Stimulated activated CD8-positive, alpha-beta memory T cell treated with anti-CD3 and anti-CD28 coated beads, Interleukin-7, amount 100 ng/mL, for 4 hours (primary cell): ENCODE results near the gene DAPK1.
"Not testable (repeated sequence)": the region's sequence is repeated elsewhere in the genome, so short reads cannot be mapped to it uniquely, and the experiment has no call there.

Experiments used
- DNase-seq, 2 donors: peaks; one replicate each; pipeline ENCODE4 v3.0.0-alpha.2; 2020; ENCODE audit warnings: low read depth in 2 of 2

DAPK1 gene

GRCh38 chr9:87740209-87740608 lies 242.5 kb downstream of the DAPK1 start:
- DNase-seq = no peak

GRCh38 chr9:87741326-87741725 lies 243.7 kb downstream of the DAPK1 start:
- no peak for DNase-seq

- no peak for DNase-seq
Observed at GRCh38 chr9:87741891-87742290, 244.2 kb downstream of the DAPK1 start.

- no peak for DNase-seq
Observed at GRCh38 chr9:87742813-87743428, 245.3 kb downstream of the DAPK1 start.

- DNase-seq = not testable (repeated sequence)
Observed at GRCh38 chr9:87744247-87744646, 246.6 kb downstream of the DAPK1 start.

- no peak for DNase-seq
Observed at GRCh38 chr9:87746186-87746585, 248.5 kb downstream of the DAPK1 start.

GRCh38 chr9:87748881-87749280 lies 251.2 kb downstream of the DAPK1 start:
- DNase-seq = no peak

- no peak for DNase-seq
Observed at GRCh38 chr9:87749335-87750035, 251.8 kb downstream of the DAPK1 start.

- no peak for DNase-seq
Observed at GRCh38 chr9:87750726-87751125, 253.1 kb downstream of the DAPK1 start.

- DNase-seq = no peak
Observed at GRCh38 chr9:87751423-87751822, 253.8 kb downstream of the DAPK1 start.

GRCh38 chr9:87751868-87752267 lies 254.2 kb downstream of the DAPK1 start:
- DNase-seq = no peak

- DNase-seq = no peak
Observed at GRCh38 chr9:87753313-87753712, 255.6 kb downstream of the DAPK1 start.
